Muscle layer of colon (tissue), 2 donors: ENCODE results near the gene JAZF1.

ENCODE experiments used
- H3K27ac ChIP-seq: one replicate; pipeline ENCODE4 v1.7.0; 2013; ENCODE audit warnings: low read depth, mild to moderate bottlenecking, low read length, moderate library complexity
- H3K27me3 ChIP-seq, 2 donors: one replicate each; pipeline ENCODE4 v1.7.0; 2013; ENCODE audit warnings: low read length in 2 of 2, mild to moderate bottlenecking in 2 of 2; ENCODE audit not compliant: insufficient read depth in 2 of 2, control insufficient read depth in 1 of 2
- H3K36me3 ChIP-seq: one replicate; pipeline ENCODE4 v1.7.0; 2013; ENCODE audit warnings: mild to moderate bottlenecking, low read length; ENCODE audit not compliant: insufficient read depth
- H3K4me1 ChIP-seq: one replicate; pipeline ENCODE4 v1.7.0; 2013; ENCODE audit warnings: mild to moderate bottlenecking, low read length; ENCODE audit not compliant: insufficient read depth
- H3K4me3 ChIP-seq, 2 donors: one replicate each; pipeline ENCODE4 v1.7.0; 2013; ENCODE audit warnings: low read length in 2 of 2, low read depth in 1 of 2, mild to moderate bottlenecking in 1 of 2, moderate library complexity in 1 of 2
- H3K9ac ChIP-seq: one replicate; pipeline ENCODE4 v1.7.0; 2013; ENCODE audit warnings: low read length
- H3K9me3 ChIP-seq: one replicate; pipeline ENCODE4 v1.7.0; 2013; ENCODE audit warnings: mild to moderate bottlenecking, low read length
- donor health status: abdominal sarcoma.
- donor health status: Adenocarcinoma of cecum.

JAZF1 gene

DNA sequence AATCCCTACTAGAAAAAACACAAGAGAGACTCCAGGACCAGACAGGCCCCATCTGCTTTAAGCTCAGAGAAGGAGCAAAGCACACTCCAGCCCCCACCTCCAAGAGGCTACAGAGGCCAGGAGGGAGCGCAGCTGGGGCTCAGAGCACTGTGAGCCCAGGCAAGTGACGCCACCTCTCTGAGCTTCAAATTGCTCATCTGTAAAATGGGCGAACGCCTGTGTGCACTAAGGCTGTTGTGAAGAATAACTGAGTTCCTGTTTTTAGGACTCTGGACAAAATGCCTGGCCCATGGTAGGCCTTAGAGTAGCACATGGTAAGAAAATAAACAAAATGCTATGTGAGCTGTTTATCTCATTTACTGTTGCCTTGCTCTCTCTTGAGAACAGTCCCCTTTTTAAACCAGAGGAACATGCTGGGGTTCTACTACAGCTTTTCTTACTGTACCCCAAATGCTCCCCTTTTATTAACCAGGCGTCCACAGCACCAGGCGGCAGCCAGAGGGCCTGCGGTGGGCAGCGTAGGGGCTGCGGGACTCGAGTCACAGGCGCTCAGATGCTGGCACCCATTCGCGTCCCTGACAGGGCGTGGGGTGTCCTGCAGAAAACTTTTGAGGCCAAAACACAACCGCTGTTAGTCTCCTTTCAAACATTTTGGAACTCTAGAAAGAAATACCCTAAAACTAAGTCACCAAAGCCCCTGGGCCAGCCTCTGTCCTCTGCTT is 336.9 kb downstream of the JAZF1 start:
- H3K4me1 ChIP-seq: peaks cover 17% of the 10 kb centered on the region
- no peak overlapping the region for H3K27ac ChIP-seq
- peaks cover 23% of the 10 kb centered on the region for H3K36me3 ChIP-seq
- no peaks in the 10 kb centered on the region for H3K9me3 ChIP-seq
- no peak overlapping the region for H3K4me3 ChIP-seq
- H3K27me3 ChIP-seq: no peaks in the 10 kb centered on the region
- H3K9ac ChIP-seq: no peak overlapping the region

DNA sequence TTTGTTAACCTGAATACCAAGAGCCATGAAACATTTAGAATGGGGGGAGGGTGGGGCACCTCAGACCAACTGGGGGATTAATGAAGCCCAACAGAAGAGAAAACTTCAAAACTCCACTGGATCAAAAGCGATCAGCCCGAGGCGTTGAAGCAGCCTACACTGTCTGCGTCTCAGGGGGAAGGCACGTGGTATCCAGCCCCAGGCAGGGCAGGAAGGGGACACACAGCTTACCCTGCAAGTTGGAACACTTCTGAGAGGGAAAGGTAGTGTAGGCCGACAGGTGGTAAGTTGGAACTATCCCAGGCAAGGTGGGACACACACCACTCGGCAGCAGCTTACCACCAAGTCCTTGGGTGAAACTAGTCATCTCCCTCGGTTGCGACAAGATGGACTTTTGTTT is 337.7 kb downstream of the JAZF1 start:
- Histone ChIP-seq H3K4me3 (no peak overlapping the region), H3K9ac (no peak overlapping the region), H3K27me3 (no peaks in the 10 kb centered on the region), H3K27ac (no peak overlapping the region), H3K4me1 (peaks cover 17% of the 10 kb centered on the region), H3K9me3 (no peaks in the 10 kb centered on the region), H3K36me3 (peaks cover 30% of the 10 kb centered on the region)

DNA sequence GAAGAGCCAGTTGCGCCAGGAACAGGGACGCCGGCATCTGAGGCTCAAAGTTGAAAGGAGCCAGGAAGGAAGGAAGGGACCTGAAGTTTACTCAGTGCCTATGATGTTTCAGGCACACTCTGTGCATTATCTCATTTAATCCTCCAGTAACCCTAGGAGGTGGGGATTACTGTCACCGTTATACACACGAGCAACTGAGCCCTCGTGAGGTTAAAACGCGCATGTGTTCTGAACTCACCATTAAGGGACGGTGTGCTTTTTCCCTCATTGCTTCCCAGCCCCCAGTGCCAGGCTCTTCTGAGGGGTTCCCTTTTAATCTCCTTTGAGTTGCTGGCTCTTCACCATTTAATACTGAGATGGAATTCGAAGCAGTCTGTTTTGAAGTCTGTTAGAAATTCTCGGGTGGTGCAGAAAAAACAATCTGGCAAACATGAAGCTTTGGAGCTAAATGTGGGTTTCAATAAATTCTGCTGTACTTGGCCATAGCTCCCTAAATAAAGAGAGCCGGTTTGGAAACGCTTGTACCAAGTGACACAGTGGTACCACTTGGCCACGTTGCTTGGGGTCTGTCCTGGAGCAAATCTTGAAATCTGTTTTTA is 338.4 kb downstream of the JAZF1 start:
- no peak overlapping the region for H3K9ac ChIP-seq
- H3K27ac ChIP-seq: no peak overlapping the region
- no peaks in the 10 kb centered on the region for H3K9me3 ChIP-seq
- peaks cover 30% of the 10 kb centered on the region for H3K36me3 ChIP-seq
- H3K27me3 ChIP-seq: no peaks in the 10 kb centered on the region
- peaks cover 17% of the 10 kb centered on the region for H3K4me1 ChIP-seq
- H3K4me3 ChIP-seq: no peak overlapping the region

DNA sequence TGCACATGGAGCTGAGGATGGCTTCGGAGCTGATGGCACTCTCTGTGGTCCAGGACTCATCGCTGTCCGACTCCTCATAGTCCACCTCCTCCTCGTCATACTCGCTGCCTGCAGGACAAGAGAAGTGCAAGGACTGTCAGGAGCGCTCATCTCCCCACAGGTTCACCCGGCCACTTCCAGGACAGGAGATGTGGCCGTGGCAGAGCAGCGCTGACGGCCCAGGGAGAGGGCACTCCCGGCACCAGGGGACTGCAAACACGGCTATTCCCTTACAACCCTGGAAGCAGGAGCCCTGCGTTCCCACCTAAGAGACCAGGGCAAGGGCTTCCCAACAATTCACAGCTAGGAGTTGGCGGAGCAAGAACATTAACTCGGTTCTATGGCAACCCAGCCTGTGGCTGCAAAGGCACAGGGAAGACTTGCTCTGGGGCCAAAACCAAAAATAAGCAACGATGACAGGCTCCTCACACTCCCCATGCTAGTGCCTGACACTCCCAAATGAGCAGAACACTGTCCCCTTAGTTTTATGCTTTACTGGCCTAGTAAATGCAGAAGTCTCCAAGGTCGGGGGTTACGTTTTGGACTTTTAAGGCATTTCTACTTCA is 339.7 kb downstream of the JAZF1 start:
- Histone ChIP-seq H3K9me3 (no peaks in the 10 kb centered on the region), H3K9ac (no peak overlapping the region), H3K36me3 (peaks cover 30% of the 10 kb centered on the region), H3K27ac (no peak overlapping the region), H3K4me3 (no peak overlapping the region), H3K27me3 (no peaks in the 10 kb centered on the region), H3K4me1 (peaks cover 17% of the 10 kb centered on the region)

GRCh38 chr7:27840313-27840712 is 340.3 kb downstream of the JAZF1 start:
- no peaks in the 10 kb centered on the region for H3K27me3 ChIP-seq
- H3K36me3 ChIP-seq: peaks cover 30% of the 10 kb centered on the region
- no peaks in the 10 kb centered on the region for H3K9me3 ChIP-seq
- no peak overlapping the region for H3K4me3 ChIP-seq
- no peak overlapping the region for H3K9ac ChIP-seq
- peaks cover 18% of the 10 kb centered on the region for H3K4me1 ChIP-seq
- no peak overlapping the region for H3K27ac ChIP-seq

DNA sequence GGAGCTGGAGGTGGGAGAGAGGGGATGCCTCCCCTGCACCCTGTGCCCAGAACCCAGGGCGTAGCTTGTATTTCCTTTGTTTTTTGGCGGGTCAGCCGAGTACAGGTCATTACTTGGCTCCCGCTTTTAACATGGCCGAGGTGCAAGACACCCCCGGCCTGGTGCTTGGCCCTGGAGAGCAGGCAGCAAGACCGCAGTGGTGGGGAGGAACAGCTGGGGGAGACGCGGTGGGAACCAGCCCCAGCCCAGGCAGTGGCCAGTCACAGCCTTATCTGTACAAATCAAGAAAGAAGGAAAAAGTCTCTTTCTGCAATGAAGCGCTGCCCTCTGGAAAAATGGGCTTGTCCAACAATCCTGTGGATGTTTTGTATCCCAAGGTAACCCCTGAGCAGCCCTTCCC is 341.5 kb downstream of the JAZF1 start:
- Histone ChIP-seq H3K4me1 (peaks cover 30% of the 10 kb centered on the region), H3K27me3 (no peaks in the 10 kb centered on the region), H3K9ac (no peak overlapping the region), H3K9me3 (no peaks in the 10 kb centered on the region), H3K4me3 (no peak overlapping the region), H3K36me3 (peaks cover 33% of the 10 kb centered on the region), H3K27ac (no peak overlapping the region)

DNA sequence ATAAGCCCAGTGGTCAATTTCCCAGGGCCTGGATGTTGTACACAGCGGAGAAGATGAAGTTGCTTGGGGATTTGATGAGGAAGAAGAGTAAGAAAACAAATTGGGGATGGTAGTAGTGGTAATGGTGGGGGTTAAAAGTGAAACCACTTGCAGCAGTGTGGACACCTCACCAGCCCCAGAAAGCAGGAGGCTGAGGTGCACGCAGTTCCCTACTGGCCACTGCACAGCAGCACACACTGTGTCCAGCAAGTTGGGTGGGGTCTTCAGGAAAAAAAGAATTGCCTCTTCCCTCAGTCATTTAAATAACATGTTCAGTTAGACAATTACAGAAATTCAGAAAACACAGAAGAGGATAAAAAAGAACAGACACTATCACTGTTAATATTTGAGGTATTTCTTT is 344.1 kb downstream of the JAZF1 start:
- Histone ChIP-seq H3K9me3 (no peaks in the 10 kb centered on the region), H3K4me3 (no peak overlapping the region), H3K27me3 (no peaks in the 10 kb centered on the region), H3K27ac (no peak overlapping the region), H3K9ac (no peak overlapping the region), H3K36me3 (peaks cover 43% of the 10 kb centered on the region), H3K4me1 (peaks cover 21% of the 10 kb centered on the region)

DNA sequence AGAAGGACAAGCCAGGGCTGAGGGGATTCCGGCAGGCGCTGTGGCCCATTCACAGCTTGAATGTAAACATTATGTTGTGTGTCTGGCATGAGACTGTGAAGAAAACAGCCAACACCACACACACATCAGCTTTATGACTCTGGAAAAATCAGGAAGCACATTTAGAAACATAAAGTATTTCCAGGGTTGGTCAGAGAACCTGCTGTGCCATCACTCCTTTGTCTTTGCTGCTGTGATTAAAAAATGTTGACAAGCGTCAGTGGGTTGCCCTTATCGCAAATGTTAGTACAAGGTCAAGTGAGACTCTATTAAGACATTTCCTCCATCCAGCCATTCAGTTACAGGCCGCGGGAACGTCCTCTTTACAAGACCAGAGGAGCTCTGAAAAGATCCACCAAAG is 345.2 kb downstream of the JAZF1 start:
- Histone ChIP-seq H3K4me3 (no peak overlapping the region), H3K27me3 (no peaks in the 10 kb centered on the region), H3K27ac (no peak overlapping the region), H3K4me1 (peaks cover 21% of the 10 kb centered on the region), H3K9me3 (no peaks in the 10 kb centered on the region), H3K36me3 (peaks cover 36% of the 10 kb centered on the region), H3K9ac (no peak overlapping the region)

DNA sequence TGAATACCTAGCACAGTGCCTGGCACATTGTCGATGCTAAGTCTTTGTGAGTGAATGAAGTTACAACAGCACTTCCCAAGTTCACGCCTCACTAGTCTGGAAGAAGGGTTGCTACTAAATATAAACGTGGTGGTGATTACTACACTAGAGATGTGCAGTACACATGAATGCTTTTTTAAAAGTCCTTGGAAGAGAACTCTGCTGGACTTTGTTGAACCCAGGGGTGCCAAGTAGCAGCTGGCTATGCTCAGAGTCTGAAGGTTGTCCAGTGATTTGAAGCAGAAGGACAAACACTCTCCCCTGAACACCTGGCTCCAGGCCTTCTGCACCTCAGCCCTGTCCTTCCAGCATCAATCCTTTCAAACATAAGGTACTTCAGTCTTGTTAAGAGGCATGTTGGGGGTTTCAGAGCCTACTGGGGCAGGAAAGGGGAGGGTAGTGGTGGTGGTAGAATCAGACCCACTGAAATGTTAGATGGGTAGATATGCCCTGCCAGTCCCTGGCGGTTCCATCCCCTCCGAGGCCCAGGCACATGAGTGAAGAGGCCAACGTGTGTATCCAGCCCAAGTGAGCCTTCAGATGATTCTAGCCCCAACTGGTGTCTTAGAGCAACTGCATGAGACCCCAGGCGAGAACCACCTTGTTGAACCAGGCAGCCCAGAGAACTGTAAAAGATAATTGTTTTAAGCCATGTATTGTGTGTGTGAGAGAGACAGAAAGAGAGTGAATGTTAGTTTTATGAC is 346.2 kb downstream of the JAZF1 start:
- H3K4me1 ChIP-seq: peaks cover 21% of the 10 kb centered on the region
- H3K27me3 ChIP-seq: no peaks in the 10 kb centered on the region
- H3K4me3 ChIP-seq: no peak overlapping the region
- no peak overlapping the region for H3K9ac ChIP-seq
- H3K27ac ChIP-seq: peak overlapping the region; percentile 45
- H3K36me3 ChIP-seq: peaks cover 26% of the 10 kb centered on the region
- no peaks in the 10 kb centered on the region for H3K9me3 ChIP-seq

- H3K4me1 ChIP-seq: no peaks in the 10 kb centered on the region
- H3K36me3 ChIP-seq: no peaks in the 10 kb centered on the region
- no peaks in the 10 kb centered on the region for H3K9me3 ChIP-seq
- no peak overlapping the region for H3K4me3 ChIP-seq
- H3K9ac ChIP-seq: no peak overlapping the region
- H3K27ac ChIP-seq: no peak overlapping the region
- no peaks in the 10 kb centered on the region for H3K27me3 ChIP-seq
Observed at GRCh38 chr7:27826357-27826756, 354.2 kb downstream of the JAZF1 start.

DNA sequence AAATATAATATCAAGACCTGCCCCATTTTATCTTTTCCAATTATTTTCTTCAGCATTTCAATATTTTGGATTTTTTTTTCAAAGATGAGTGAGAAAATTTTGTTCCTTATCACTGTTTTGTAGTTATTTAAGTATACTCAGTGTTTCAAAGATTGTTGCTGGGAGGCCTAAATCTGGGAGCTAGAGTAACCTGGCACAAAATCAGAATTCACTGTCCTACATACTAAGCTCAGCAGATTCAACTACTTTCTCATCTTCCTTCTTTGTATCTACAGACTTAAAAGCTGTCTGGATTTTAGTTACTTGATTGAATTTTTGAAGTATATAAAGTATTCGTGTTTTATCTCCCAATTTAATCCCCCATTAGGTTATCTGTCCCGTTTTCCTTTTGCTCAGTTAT is 354.7 kb downstream of the JAZF1 start:
- Histone ChIP-seq H3K27ac (no peak overlapping the region), H3K27me3 (no peaks in the 10 kb centered on the region)

More for the DNA sequence above, 354.7 kb downstream of the JAZF1 start:
- Histone ChIP-seq H3K9ac (no peak overlapping the region), H3K9me3 (no peaks in the 10 kb centered on the region), H3K36me3 (no peaks in the 10 kb centered on the region), H3K4me3 (no peak overlapping the region), H3K4me1 (no peaks in the 10 kb centered on the region)
